ENCODE measurements around the gene PODXL2. TPM values are rescaled to one million over a fixed set of nuclear protein-coding genes. Genes with fewer than 3 reads are reported as not detected.
A peak's percentile ranks its signal among the peaks of the same experiment; 100 is the strongest.

Gene PODXL2
- polyA plus RNA-seq, 1 donor (not counting 4 experiments of a cell fraction or from before 2014, with no cell fraction given) = 1.6 TPM

- peak overlapping the region; percentile 96 for H3K27ac ChIP-seq (ENCODE audit: control insufficient read depth, insufficient read depth, low read length)
- no peak for TF ChIP-seq EZH2 (IDR thresholded peaks at IDR 0.05; ENCODE audit: low read length)
- no peak for TF ChIP-seq CTCF (optimal IDR thresholded peaks at IDR 0.05 in 1 of 3, IDR thresholded peaks at IDR 0.05 in 1 of 3, conservative IDR thresholded peaks at IDR 0.05 in 1 of 3; ENCODE audit: extremely low read depth in 1 of 3, insufficient read depth in 2 of 3, low read length in 3 of 3)
- dilution Hi-C loops (cut with MboI; ENCODE audit: extremely low pct_ligation_motif_present, low sequenced_read_pairs) = no loop called here
Observed at GRCh38 chr3:127590282-127590592, 38.7 kb upstream of the PODXL2 start.

GRCh38 chr3:127590593-127591465, 38.2 kb upstream of the PODXL2 start, which contains the start of gene TPRA1:
Gene TPRA1, minus strand, starts transcription at chr3:127590733. Its CDS starts 10,587 bp downstream, at chr3:127580146.
- Histone ChIP-seq H3K4me2 (ENCODE audit: control insufficient read depth, extremely low read depth, insufficient read depth, low read depth, low read length) (peak within 1 kb of the TSS; percentile 97), H3K27ac (ENCODE audit: control insufficient read depth, insufficient read depth, low read length) (peak within 1 kb of the TSS; percentile 96), H3K4me3 (ENCODE audit: control insufficient read depth in 2 of 3, extremely low read depth in 1 of 3, insufficient read depth in 2 of 3, low read depth in 1 of 3, low read length in 3 of 3) (peak within 1 kb of the TSS; percentile 79 to 87 (median 87)), H4K20me1 (ENCODE audit: control insufficient read depth, extremely low read depth, insufficient read depth, low read length) (peaks cover 4% of the 10 kb centered on the region), H3K9ac (ENCODE audit: control insufficient read depth, extremely low read depth, insufficient read depth, low read length) (peak within 1 kb of the TSS; percentile 94), H3K9me1 (ENCODE audit: control insufficient read depth, extremely low read depth, insufficient read depth, low read length) (no peaks in the 10 kb centered on the region), H3K4me1 (ENCODE audit: control insufficient read depth, extremely low read depth, insufficient read depth, low read length) (peaks cover 26% of the 10 kb centered on the region), H3K27me3 (ENCODE audit: control insufficient read depth, extremely low read depth, insufficient read depth, low read length) (no peaks in the 10 kb centered on the region), H2AFZ (ENCODE audit: control insufficient read depth, low read length) (peak within 1 kb of the TSS; percentile 59), H3K36me3 (ENCODE audit: control insufficient read depth in 2 of 2, extremely low read depth in 1 of 2, insufficient read depth in 2 of 2, low read length in 2 of 2) (peaks cover 3 to 4% of the 10 kb centered on the region in 2 experiments), H3K79me2 (ENCODE audit: control insufficient read depth, insufficient read depth, low read length) (peaks cover 41% of the 10 kb centered on the region), H3K9me3 (ENCODE audit: control insufficient read depth, low read depth, low read length) (no peaks in the 10 kb centered on the region)
- DNase-seq (ENCODE audit: low read depth, low spot score) (peak; percentile 90), FAIRE-seq (no peak)
- TF ChIP-seq EZH2 (IDR thresholded peaks at IDR 0.05; ENCODE audit: low read length) (no peak), CTCF (optimal IDR thresholded peaks at IDR 0.05 in 1 of 3, IDR thresholded peaks at IDR 0.05 in 1 of 3, conservative IDR thresholded peaks at IDR 0.05 in 1 of 3; ENCODE audit: extremely low read depth in 1 of 3, insufficient read depth in 2 of 3, low read length in 3 of 3) (peak in 2 of 3 experiments; percentile 24 to 30)
- dilution Hi-C loops (cut with MboI; ENCODE audit: extremely low pct_ligation_motif_present, low sequenced_read_pairs) = no loop called here

More at GRCh38 chr3:127590282-127590592, 38.7 kb upstream of the PODXL2 start:
- Histone ChIP-seq H3K36me3 (ENCODE audit: control insufficient read depth in 2 of 2, extremely low read depth in 1 of 2, insufficient read depth in 2 of 2, low read length in 2 of 2) (peaks cover 4 to 5% of the 10 kb centered on the region in 2 experiments), H3K4me1 (ENCODE audit: control insufficient read depth, extremely low read depth, insufficient read depth, low read length) (peaks cover 26% of the 10 kb centered on the region), H3K79me2 (ENCODE audit: control insufficient read depth, insufficient read depth, low read length) (peaks cover 47% of the 10 kb centered on the region), H3K9me1 (ENCODE audit: control insufficient read depth, extremely low read depth, insufficient read depth, low read length) (no peaks in the 10 kb centered on the region), H3K27me3 (ENCODE audit: control insufficient read depth, extremely low read depth, insufficient read depth, low read length) (no peaks in the 10 kb centered on the region), H3K9ac (ENCODE audit: control insufficient read depth, extremely low read depth, insufficient read depth, low read length) (peak overlapping the region; percentile 94), H3K9me3 (ENCODE audit: control insufficient read depth, low read depth, low read length) (no peaks in the 10 kb centered on the region), H4K20me1 (ENCODE audit: control insufficient read depth, extremely low read depth, insufficient read depth, low read length) (peaks cover 8% of the 10 kb centered on the region), H3K4me3 (ENCODE audit: control insufficient read depth in 2 of 3, extremely low read depth in 1 of 3, insufficient read depth in 2 of 3, low read depth in 1 of 3, low read length in 3 of 3) (peak overlapping the region; percentile 79 to 87 (median 87)), H2AFZ (ENCODE audit: control insufficient read depth, low read length) (peak overlapping the region; percentile 50), H3K4me2 (ENCODE audit: control insufficient read depth, extremely low read depth, insufficient read depth, low read depth, low read length) (peak overlapping the region; percentile 97)
- DNase-seq (ENCODE audit: low read depth, low spot score) (no peak), FAIRE-seq (no peak)

Measured in keratinocyte (primary cell).